CD4-positive, alpha-beta T cell treated with Interleukin-4 for 1 hour (primary cell): ENCODE measurements around the gene TRIM43.
"Not testable (repeated sequence)": the region's sequence is repeated elsewhere in the genome, so short reads cannot be mapped to it uniquely, and the experiment has no call there.

Source experiments
- DNase-seq, 2 donors: peaks; one replicate each; pipeline ENCODE4 v3.0.0-alpha.2; 2020 to 2022

TRIM43 gene

GRCh38 chr2:95591701-95592100 lies at the start of gene TRIM43:
TSS of gene TRIM43 (plus strand) at chr2:95592001. CDS start at chr2:95594024, 2,023 bp downstream.
- not testable (repeated sequence) for DNase-seq

GRCh38 chr2:95551055-95551568 lies 40.7 kb upstream of the TRIM43 start:
- DNase-seq, result no peak

GRCh38 chr2:95552911-95553310 lies 38.9 kb upstream of the TRIM43 start:
- no peak for DNase-seq

- no peak for DNase-seq
Measured at GRCh38 chr2:95569170-95569569, 22.6 kb upstream of the TRIM43 start.

GRCh38 chr2:95573866-95574265 lies 17.9 kb upstream of the TRIM43 start:
- DNase-seq, result no peak

GRCh38 chr2:95574506-95574905 lies 17.3 kb upstream of the TRIM43 start:
- no peak for DNase-seq

- DNase-seq, result no peak
Measured at GRCh38 chr2:95575857-95576256, 15.9 kb upstream of the TRIM43 start.

- no peak for DNase-seq
Measured at GRCh38 chr2:95578539-95578938, 13.3 kb upstream of the TRIM43 start.

- not testable (repeated sequence) for DNase-seq
Measured at GRCh38 chr2:95583545-95583944, 8.3 kb upstream of the TRIM43 start.

GRCh38 chr2:95584321-95584720 lies 7.5 kb upstream of the TRIM43 start:
- DNase-seq, result not testable (repeated sequence)

- DNase-seq, result not testable (repeated sequence)
Measured at GRCh38 chr2:95589777-95590536, 1.8 kb upstream of the TRIM43 start.

- not testable (repeated sequence) for DNase-seq
Measured at GRCh38 chr2:95592973-95593372, 1.2 kb downstream of the TRIM43 start.

GRCh38 chr2:95595012-95595411 lies 3.2 kb downstream of the TRIM43 start:
- not testable (repeated sequence) for DNase-seq

GRCh38 chr2:95601301-95601700 lies 9.5 kb downstream of the TRIM43 start:
- DNase-seq, result not testable (repeated sequence)

- not testable (repeated sequence) for DNase-seq
Measured at GRCh38 chr2:95602146-95602545, 10.3 kb downstream of the TRIM43 start.

- DNase-seq, result not testable (repeated sequence)
Measured at GRCh38 chr2:95608356-95608755, 16.6 kb downstream of the TRIM43 start.

- not testable (repeated sequence) for DNase-seq
Measured at GRCh38 chr2:95609764-95610163, 18.0 kb downstream of the TRIM43 start.

GRCh38 chr2:95613048-95613447 lies 21.2 kb downstream of the TRIM43 start:
- not testable (repeated sequence) for DNase-seq

GRCh38 chr2:95622728-95623127 lies 30.9 kb downstream of the TRIM43 start:
- DNase-seq, result not testable (repeated sequence)

GRCh38 chr2:95630987-95631386 lies 39.2 kb downstream of the TRIM43 start:
- DNase-seq, result not testable (repeated sequence)

GRCh38 chr2:95633626-95634259 lies 41.9 kb downstream of the TRIM43 start:
- DNase-seq, result not testable (repeated sequence)

GRCh38 chr2:95640515-95641288 lies 48.9 kb downstream of the TRIM43 start:
- not testable (repeated sequence) for DNase-seq

- DNase-seq, result not testable (repeated sequence)
Measured at GRCh38 chr2:95641289-95641575, 49.4 kb downstream of the TRIM43 start.
